ENCODE data around the gene LCT. TPM values are rescaled to one million over a fixed set of nuclear protein-coding genes. Genes with fewer than 3 reads are reported as not detected.

LCT gene
- total and polyA plus RNA-seq, 2 of the 13 experiments (the other 11 are each of a cell fraction or from before 2014, with no cell fraction given) = not detected

DNA sequence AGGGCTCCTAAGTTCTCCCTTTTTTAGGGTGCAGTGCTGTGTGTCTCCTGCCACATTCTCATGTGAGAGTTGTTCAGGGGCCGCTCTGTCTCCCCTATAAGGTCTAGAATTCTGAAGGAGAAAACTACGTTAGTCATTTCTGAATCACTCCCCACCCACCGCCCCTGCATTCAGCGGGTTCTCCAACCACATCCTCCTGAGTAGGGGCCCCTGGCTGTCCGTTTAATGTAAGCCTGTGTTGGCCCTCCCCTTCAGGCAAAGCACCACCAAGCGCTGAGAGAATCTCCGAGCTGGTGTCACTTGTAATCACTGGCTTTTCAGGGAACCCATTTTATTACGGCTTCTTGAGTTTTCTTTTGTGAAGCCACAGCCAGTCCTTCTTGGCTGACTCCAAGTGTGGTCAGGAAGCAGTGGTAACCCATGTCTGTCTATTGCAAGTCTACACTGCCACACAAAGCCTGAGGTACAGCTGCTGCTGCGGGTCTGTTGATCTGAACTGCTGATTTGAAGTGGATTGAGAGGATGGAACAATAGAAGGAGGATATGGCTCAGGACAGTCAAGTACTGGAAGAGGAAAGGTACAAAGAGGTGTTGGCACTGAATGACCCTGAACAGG is 16.9 kb downstream of the LCT start:
- no peak overlapping the region for H3K27ac ChIP-seq (ENCODE audit: extremely low read length, insufficient read depth, low read length)
- H3K27me3 ChIP-seq (ENCODE audit: control insufficient read depth in 1 of 2, insufficient read depth in 2 of 2, low read length in 2 of 2) = peaks cover 0 to 8% of the 10 kb centered on the region in 2 experiments; a peak in 3 of 5 replicates
- H3K4me1 ChIP-seq (ENCODE audit: insufficient read depth, low read length) = no peaks in the 10 kb centered on the region
- no peak overlapping the region for H3K9ac ChIP-seq (ENCODE audit: insufficient read depth, low read depth, low read length)
- DNase-seq (ENCODE audit: low spot score) (no peak), ATAC-seq (no peak), FAIRE-seq (no peak)
- H3K4me3 ChIP-seq (replicated peaks in 1 of 3; ENCODE audit: insufficient read depth in 1 of 3, low read depth in 2 of 3, low read length in 3 of 3) = no peak overlapping the region
- ChIA-PET CTCF (ENCODE audit: low intra/inter-chr PET ratio, low total read pairs) (no interaction called here), POLR2A (no interaction called here)
- intact Hi-C loops (cut with micrococcal nuclease; ENCODE audit: unreplicated experiment) (no loop called here), in situ Hi-C loops (cut with HindIII; ENCODE audit: extremely low pct_ligation_motif_present, low pct_unique_long_range_greater_than_20kb) (no loop called here)
- H3K79me2 ChIP-seq (ENCODE audit: insufficient read depth, low read length) = no peaks in the 10 kb centered on the region
- no peaks in the 10 kb centered on the region for H4K20me1 ChIP-seq (ENCODE audit: insufficient read depth, low read length)
- no peak for TF ChIP-seq TEAD3 (CRISPR knock-in tag; optimal IDR thresholded peaks at IDR 0.05; ENCODE audit: borderline replicate concordance)
- H3K4me2 ChIP-seq (ENCODE audit: low read depth, low read length) = no peak overlapping the region
- BruUV-seq (replicated peaks) = no TSS peak
- WGBS (ENCODE audit: low lambda C conversion rate) = 37% methylated on average over 9 of the region's 9 CpGs
- H3K36me3 ChIP-seq (replicated peaks in 1 of 2; ENCODE audit: control insufficient read depth in 1 of 2, insufficient read depth in 2 of 2, low read length in 2 of 2) = no peaks in the 10 kb centered on the region
- no peak overlapping the region for H2AFZ ChIP-seq (ENCODE audit: low read length)
- no peaks in the 10 kb centered on the region; the same call in 1 of the 2 replicates for H3K9me3 ChIP-seq (ENCODE audit: low read length)

- peak; percentile 91 for ATAC-seq
- Histone ChIP-seq H2AFZ (ENCODE audit: low read length) (no peak overlapping the region), H4K20me1 (ENCODE audit: insufficient read depth, low read length) (no peaks in the 10 kb centered on the region), H3K36me3 (replicated peaks in 1 of 2; ENCODE audit: control insufficient read depth in 1 of 2, insufficient read depth in 2 of 2, low read length in 2 of 2) (no peaks in the 10 kb centered on the region), H3K9ac (ENCODE audit: insufficient read depth, low read depth, low read length) (no peak overlapping the region), H3K79me2 (ENCODE audit: insufficient read depth, low read length) (no peaks in the 10 kb centered on the region), H3K4me2 (ENCODE audit: low read depth, low read length) (no peak overlapping the region), H3K9me3 (ENCODE audit: low read length) (no peaks in the 10 kb centered on the region; the same call in 1 of the 2 replicates), H3K4me1 (ENCODE audit: insufficient read depth, low read length) (no peaks in the 10 kb centered on the region), H3K4me3 (replicated peaks in 1 of 3; ENCODE audit: insufficient read depth in 1 of 3, low read depth in 2 of 3, low read length in 3 of 3) (no peak overlapping the region), H3K27me3 (ENCODE audit: control insufficient read depth in 1 of 2, insufficient read depth in 2 of 2, low read length in 2 of 2) (peaks cover 0 to 7% of the 10 kb centered on the region in 2 experiments; a peak in 3 of 5 replicates), H3K27ac (ENCODE audit: extremely low read length, insufficient read depth, low read length) (no peak overlapping the region)
- intact Hi-C loops (cut with micrococcal nuclease; ENCODE audit: unreplicated experiment) = loop anchor here (1.0 kb wide), 1 partner anchor 565 kb away; no protein-coding TSS in a partner anchor
- no TSS peak for BruUV-seq (replicated peaks)
- POLR2A ChIA-PET = no interaction called here
- CTCF ChIA-PET (ENCODE audit: low intra/inter-chr PET ratio, low total read pairs) = interaction anchor here (1.5 kb wide), 1 partner anchor 559 kb away, joined by 7 read pairs; no protein-coding TSS in a partner anchor
- WGBS (ENCODE audit: low lambda C conversion rate) = 44% methylated on average over 8 of the region's 8 CpGs
- peak; percentile 29 for DNase-seq (ENCODE audit: low spot score)
- peak; percentile 66 for FAIRE-seq
- in situ Hi-C loops (cut with HindIII; ENCODE audit: extremely low pct_ligation_motif_present, low pct_unique_long_range_greater_than_20kb) = loop anchor here (10.0 kb wide), 1 partner anchor 566 kb away; no protein-coding TSS in a partner anchor
- TF ChIP-seq ZNF619 (CRISPR knock-in tag; IDR thresholded peaks at IDR 0.05) (no peak), PHB2 (IDR thresholded peaks at IDR 0.05; ENCODE audit: partially characterized antibody) (no peak), ZNF329 (CRISPR knock-in tag; IDR thresholded peaks at IDR 0.05; ENCODE audit: low read depth) (no peak), ZSCAN30 (CRISPR knock-in tag; IDR thresholded peaks at IDR 0.05) (no peak), ZNF382 (CRISPR knock-in tag; IDR thresholded peaks at IDR 0.05; ENCODE audit: borderline replicate concordance) (no peak), ZBTB20 (CRISPR knock-in tag; IDR thresholded peaks at IDR 0.05; ENCODE audit: borderline replicate concordance, low read depth) (no peak)
- TF ChIP-seq, protein P1, sequence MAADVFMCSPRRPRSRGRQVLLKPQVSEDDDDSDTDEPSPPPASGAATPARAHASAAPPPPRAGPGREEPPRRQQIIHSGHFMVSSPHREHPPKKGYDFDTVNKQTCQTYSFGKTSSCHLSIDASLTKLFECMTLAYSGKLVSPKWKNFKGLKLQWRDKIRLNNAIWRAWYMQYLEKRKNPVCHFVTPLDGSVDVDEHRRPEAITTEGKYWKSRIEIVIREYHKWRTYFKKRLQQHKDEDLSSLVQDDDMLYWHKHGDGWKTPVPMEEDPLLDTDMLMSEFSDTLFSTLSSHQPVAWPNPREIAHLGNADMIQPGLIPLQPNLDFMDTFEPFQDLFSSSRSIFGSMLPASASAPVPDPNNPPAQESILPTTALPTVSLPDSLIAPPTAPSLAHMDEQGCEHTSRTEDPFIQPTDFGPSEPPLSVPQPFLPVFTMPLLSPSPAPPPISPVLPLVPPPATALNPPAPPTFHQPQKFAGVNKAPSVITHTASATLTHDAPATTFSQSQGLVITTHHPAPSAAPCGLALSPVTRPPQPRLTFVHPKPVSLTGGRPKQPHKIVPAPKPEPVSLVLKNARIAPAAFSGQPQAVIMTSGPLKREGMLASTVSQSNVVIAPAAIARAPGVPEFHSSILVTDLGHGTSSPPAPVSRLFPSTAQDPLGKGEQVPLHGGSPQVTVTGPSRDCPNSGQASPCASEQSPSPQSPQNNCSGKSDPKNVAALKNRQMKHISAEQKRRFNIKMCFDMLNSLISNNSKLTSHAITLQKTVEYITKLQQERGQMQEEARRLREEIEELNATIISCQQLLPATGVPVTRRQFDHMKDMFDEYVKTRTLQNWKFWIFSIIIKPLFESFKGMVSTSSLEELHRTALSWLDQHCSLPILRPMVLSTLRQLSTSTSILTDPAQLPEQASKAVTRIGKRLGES (CRISPR knock-in tag; IDR thresholded peaks at IDR 0.05; ENCODE audit: borderline replicate concordance) = no peak
These were observed 17.9 kb downstream of the LCT start for GRCh38 chr2:135818937-135819610.

All from HepG2 (cell line).